ENCODE results near the gene DBR1. TPM values are rescaled to one million over a fixed set of nuclear protein-coding genes. Genes with fewer than 3 reads are reported as not detected.

The DBR1 gene
- total RNA-seq, 1 donor from 2014 or later: 27.3 TPM

DNA sequence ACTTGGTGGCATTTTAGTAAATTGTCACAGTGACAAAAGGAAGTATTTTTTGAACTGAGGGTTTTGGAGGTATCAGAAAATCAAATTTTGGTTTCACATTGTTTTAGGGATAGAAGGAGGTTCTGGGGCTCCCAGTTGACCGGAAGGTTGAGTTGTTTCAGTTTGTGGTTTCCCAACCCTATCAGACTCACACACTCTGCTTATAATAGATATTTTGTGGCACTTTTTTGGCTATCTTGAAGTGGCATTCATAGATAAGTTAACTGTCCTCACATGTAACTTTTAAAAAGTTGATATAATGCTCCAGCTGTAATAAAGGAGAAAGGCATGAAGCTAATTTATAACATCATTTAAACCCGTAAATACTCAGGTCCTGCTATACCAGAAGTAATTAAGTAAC, 25.1 kb upstream of the DBR1 start:
- no peaks in the 10 kb centered on the region for H3K9me3 Mint-ChIP-seq
- H3K4me1 Mint-ChIP-seq: peaks cover 19% of the 10 kb centered on the region
- DNase-seq: no peak
- H3K36me3 Mint-ChIP-seq (ENCODE audit: low read depth): peaks cover 20% of the 10 kb centered on the region
- H3K27me3 Mint-ChIP-seq: no peaks in the 10 kb centered on the region
- intact Hi-C loops (cut with micrococcal nuclease): no loop called here
- H3K4me3 Mint-ChIP-seq: no peak overlapping the region
- no peak overlapping the region for H3K27ac Mint-ChIP-seq

DNA sequence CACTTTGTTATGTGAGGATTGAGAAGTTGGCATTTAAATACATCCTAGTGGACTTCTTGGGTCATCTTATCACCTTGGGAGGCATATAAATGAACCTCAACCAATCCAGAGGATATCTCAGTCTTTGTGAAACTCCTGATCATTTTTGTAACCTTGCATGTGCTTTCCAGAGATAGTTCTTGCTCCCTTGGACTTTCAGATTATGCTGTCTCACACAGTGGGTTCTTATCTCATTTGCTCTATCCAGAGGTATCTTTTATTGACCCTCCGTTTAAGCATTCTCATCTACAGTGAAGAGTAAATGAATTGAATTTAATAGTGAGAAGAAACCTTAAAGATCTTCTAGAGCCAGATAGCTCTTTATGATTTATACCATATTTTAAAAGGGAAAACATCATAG, 22.8 kb upstream of the DBR1 start:
- no peak for DNase-seq
- no peaks in the 10 kb centered on the region for H3K9me3 Mint-ChIP-seq
- peaks cover 12% of the 10 kb centered on the region for H3K4me1 Mint-ChIP-seq
- no peak overlapping the region for H3K4me3 Mint-ChIP-seq
- peaks cover 18% of the 10 kb centered on the region for H3K36me3 Mint-ChIP-seq (ENCODE audit: low read depth)
- no peaks in the 10 kb centered on the region for H3K27me3 Mint-ChIP-seq
- intact Hi-C loops (cut with micrococcal nuclease): no loop called here
- H3K27ac Mint-ChIP-seq: no peak overlapping the region

DNA sequence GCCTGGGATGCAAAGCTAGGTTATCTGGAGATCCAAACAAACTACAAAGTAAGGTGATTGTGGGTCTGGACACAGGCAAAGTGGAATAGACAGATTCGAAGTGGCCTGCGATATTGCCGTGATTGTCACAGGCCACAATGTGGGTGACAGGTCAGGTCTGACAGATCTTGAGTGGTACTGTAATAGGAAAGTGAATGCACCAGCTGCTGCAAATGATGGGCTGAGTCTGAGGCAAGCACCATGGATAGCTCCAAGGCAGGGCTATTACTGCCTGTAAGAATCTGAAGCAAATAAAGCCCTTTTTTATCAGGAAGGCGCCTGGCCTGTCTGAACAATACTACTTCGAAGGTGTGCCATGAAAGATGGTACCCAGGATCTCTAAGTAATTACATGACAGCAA, 22.3 kb upstream of the DBR1 start:
- Mint-ChIP-seq H3K27me3 (no peaks in the 10 kb centered on the region), H3K9me3 (no peaks in the 10 kb centered on the region), H3K27ac (no peak overlapping the region), H3K4me3 (no peak overlapping the region), H3K36me3 (ENCODE audit: low read depth) (peaks cover 19% of the 10 kb centered on the region), H3K4me1 (peaks cover 12% of the 10 kb centered on the region)
- intact Hi-C loops (cut with micrococcal nuclease): no loop called here
- DNase-seq: peak; percentile 69

DNA sequence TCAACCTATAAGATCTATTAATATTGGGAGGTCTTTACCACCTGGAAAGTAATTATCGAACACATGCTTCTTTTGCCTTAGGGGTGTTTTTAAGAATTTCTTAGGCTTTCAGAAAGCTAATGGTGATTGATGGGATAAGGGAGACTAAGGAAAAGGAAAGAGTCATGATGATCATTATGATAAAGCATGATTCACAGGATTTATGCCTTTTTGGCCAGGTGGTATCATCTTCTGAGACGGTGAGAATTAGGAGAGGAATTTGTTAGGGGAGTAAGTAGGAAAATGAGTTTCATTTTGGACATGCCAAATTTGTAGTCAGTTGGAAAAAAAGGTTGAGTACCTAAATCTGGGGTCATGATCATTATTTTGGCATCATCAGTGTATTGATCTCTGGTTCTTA, 21.3 kb upstream of the DBR1 start:
- Mint-ChIP-seq H3K4me1 (peaks cover 16% of the 10 kb centered on the region), H3K4me3 (no peak overlapping the region), H3K9me3 (no peaks in the 10 kb centered on the region), H3K27ac (no peak overlapping the region), H3K36me3 (ENCODE audit: low read depth) (peaks cover 21% of the 10 kb centered on the region), H3K27me3 (no peaks in the 10 kb centered on the region)
- intact Hi-C loops (cut with micrococcal nuclease): no loop called here
- no peak for DNase-seq

DNA sequence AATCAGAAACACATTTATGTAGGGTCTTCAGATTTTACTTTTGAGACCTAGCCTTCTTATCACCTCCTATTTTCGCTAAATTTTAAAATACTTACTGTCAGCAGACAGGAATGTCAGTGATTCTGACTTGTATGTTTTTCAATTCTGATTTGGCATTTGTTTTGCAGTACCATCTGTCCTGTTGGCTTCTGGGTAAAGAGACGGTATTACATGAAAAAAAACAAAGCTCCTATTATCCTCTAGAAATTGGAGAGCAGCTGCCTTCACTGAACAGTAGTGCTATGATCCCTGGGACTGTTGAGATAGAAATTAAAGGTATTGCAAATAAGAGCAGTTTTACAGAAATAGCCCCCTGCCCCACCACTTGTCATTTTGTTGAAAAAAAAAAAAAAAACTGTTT, 20.8 kb upstream of the DBR1 start:
- Mint-ChIP-seq H3K27ac (no peak overlapping the region), H3K4me3 (no peak overlapping the region), H3K36me3 (ENCODE audit: low read depth) (peaks cover 24% of the 10 kb centered on the region), H3K27me3 (no peaks in the 10 kb centered on the region), H3K4me1 (peaks cover 20% of the 10 kb centered on the region), H3K9me3 (no peaks in the 10 kb centered on the region)
- no peak for DNase-seq
- intact Hi-C loops (cut with micrococcal nuclease): no loop called here

DNA sequence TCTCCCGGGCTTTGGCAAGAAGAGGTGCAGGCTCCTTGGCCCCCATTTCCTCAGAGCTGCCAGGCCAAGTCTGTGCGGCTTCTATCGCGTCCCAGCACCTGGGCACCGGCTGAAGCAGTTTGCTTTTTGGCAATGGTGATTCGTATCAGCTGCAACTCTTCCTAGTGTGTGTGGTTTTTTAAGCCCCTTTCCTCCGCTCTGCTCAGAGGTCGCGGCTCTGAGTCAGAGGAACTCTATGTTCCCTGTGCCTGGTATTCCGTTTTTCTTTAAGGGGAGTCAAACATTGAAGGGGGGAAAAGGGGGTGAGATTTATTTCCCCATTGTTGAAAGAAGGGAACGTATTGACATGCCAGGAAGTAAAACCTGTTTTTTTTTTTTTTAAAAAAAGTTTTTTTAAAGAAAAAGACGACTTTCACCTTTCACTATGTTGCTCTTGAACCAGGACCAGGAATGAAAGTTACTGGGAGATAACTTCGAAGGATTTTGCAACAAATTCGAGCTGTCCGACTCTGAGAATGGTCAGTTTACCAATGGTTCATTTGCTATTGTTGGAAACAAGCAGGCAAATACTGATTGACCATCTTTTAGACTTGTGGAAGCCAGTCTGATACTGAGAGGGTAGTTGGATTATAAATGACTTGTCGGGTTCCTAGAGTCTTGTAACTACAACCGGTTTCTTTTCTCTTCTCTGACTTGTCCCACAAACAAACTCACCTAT, 13.5 kb upstream of the DBR1 start:
- peaks cover 16% of the 10 kb centered on the region for H3K27me3 Mint-ChIP-seq
- peaks cover 31% of the 10 kb centered on the region for H3K4me1 Mint-ChIP-seq
- H3K27ac Mint-ChIP-seq: peak overlapping the region; percentile 96
- H3K36me3 Mint-ChIP-seq (ENCODE audit: low read depth): peaks cover 15% of the 10 kb centered on the region
- no peaks in the 10 kb centered on the region for H3K9me3 Mint-ChIP-seq
- intact Hi-C loops (cut with micrococcal nuclease): loop anchor here (5.0 to 10.0 kb wide), 3 partner anchors 44 to 1167 kb away; no protein-coding TSS in a partner anchor
- no peak for DNase-seq
- peak overlapping the region; percentile 92 for H3K4me3 Mint-ChIP-seq

DNA sequence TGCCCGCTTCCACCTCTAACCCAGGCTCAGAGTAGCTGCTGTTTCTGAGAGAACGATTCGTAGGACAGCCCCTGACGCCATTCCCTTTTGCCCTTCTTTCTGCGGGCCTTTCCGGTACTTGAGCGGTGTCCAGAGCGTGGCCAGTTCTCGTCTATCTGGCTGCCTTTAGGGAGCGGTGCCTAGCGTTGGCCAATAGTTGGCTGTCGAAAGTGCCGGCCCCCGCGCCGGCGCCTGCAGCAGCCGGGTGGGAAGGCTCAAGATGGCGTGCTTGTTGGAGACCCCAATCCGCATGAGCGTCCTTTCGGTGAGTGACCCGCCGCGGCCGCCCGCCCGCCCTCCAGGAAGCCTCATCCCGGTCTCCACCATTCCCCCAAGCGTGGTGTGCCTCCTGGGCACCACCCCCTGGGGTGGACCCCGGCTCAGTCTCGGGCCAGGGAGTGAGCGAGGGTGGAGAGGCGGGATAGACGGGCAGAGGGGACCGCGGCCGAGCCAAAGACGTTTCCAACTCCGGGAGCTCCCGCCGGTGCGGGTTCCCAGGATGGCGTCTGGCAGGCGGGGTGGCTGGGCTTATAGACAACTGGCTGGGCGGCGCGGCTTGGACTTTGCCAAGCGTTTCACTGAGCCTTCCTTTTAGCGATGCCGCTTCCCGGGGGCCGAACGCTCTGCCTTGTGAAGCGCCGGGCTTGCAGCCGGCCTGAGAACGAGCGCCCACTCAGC, 12.7 kb upstream of the DBR1 start, which contains the start of gene ARMC8:
ARMC8 (plus strand) TSS at position 6 of the 717 bp plus-strand sequence; CDS start at position 260, 254 bp downstream.
- Mint-ChIP-seq H3K36me3 (ENCODE audit: low read depth) (peaks cover 14% of the 10 kb centered on the region), H3K27me3 (peaks cover 16% of the 10 kb centered on the region), H3K4me1 (peaks cover 31% of the 10 kb centered on the region), H3K4me3 (peak within 1 kb of the TSS; percentile 92), H3K27ac (peak within 1 kb of the TSS; percentile 96), H3K9me3 (no peaks in the 10 kb centered on the region)
- intact Hi-C loops (cut with micrococcal nuclease): loop anchor here (1.0 to 10.0 kb wide), 5 partner anchors 13 to 1167 kb away; partner anchors contain the start of genes DBR1 and NME9
- DNase-seq: no peak

DNA sequence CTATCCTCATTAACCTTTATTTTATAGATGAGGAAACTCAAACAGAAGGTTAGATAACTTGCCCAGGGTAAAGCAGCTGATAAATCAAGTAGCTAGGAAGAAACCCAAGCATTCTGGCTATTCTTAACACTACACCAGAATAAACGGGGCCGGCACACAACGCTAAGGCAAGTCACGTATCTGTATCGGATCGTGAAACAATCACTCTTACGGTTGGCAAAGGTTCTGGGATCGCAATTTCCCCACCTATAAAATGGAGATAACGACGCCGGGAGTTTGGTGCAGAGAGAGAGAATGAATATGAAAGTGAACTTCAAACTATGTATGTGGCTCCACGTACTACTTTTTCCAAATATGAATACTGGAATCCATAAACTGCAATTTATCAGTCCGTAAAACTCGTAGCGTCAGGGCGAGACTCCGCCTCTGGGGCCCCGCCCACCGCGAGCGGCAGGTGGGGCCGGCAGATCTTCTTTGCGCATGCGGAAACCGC, 12.1 kb upstream of the DBR1 start:
- Mint-ChIP-seq H3K9me3 (no peaks in the 10 kb centered on the region), H3K4me1 (peaks cover 31% of the 10 kb centered on the region), H3K27me3 (peaks cover 16% of the 10 kb centered on the region), H3K27ac (peak overlapping the region; percentile 96), H3K4me3 (peak overlapping the region; percentile 92), H3K36me3 (ENCODE audit: low read depth) (peaks cover 12% of the 10 kb centered on the region)
- intact Hi-C loops (cut with micrococcal nuclease): loop anchor here (1.0 to 10.0 kb wide), 5 partner anchors 13 to 1168 kb away; partner anchors contain the start of genes DBR1 and NME9
- peak; percentile 96 for DNase-seq

DNA sequence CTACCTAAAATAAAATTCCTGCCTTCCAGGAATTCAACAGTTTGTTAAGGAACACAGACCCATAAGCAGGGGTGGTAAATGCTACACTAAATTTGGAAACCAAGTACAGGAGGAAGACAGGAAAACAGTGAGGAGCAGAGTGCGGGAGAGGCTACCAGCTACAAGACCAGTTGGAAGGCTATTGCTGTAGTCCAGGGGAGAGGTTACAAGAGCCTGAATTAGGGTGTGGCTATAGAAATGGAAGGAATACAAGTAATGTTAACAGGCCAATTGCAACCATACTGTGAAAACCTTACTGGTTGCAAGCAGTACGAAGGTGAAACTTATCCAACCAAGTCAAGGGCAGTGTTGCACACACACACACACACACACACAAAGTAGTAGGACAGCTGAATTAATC, 11.5 kb upstream of the DBR1 start:
- H3K27ac Mint-ChIP-seq: no peak overlapping the region
- H3K4me3 Mint-ChIP-seq: peak overlapping the region; percentile 92
- intact Hi-C loops (cut with micrococcal nuclease): loop anchor here (5.0 to 10.0 kb wide), 3 partner anchors 46 to 1169 kb away; no protein-coding TSS in a partner anchor

DNA sequence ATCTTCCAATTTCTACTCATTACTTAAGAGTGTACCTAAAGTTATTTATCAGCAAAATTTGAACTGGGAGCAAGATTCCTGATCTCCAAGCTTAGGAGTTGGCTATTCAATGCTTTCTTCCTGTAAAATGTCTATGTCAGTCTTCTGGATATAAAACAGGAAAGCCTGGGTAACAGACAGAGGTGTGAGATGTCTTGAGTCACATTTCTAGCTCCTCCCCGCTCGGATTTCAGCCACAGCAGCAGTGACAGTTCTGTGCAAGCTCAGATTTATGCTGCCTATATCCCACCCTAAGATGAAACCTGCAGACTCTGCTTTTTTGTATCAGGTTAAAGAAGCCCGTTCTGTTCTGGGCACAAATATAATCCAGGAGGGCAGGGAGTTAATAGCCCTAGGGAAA, 10.3 kb upstream of the DBR1 start:
- Mint-ChIP-seq H3K4me1 (peaks cover 28% of the 10 kb centered on the region), H3K9me3 (no peaks in the 10 kb centered on the region), H3K27me3 (peaks cover 23% of the 10 kb centered on the region), H3K27ac (no peak overlapping the region), H3K4me3 (no peak overlapping the region), H3K36me3 (ENCODE audit: low read depth) (peaks cover 4% of the 10 kb centered on the region)
- intact Hi-C loops (cut with micrococcal nuclease): loop anchor here (5.0 to 10.0 kb wide), 4 partner anchors 47 to 1170 kb away; partner anchors contain the start of gene CEP70
- no peak for DNase-seq

More for the DNA sequence above, 11.5 kb upstream of the DBR1 start:
- H3K9me3 Mint-ChIP-seq: no peaks in the 10 kb centered on the region
- DNase-seq: peak; percentile 54
- H3K36me3 Mint-ChIP-seq (ENCODE audit: low read depth): peaks cover 7% of the 10 kb centered on the region
- peaks cover 16% of the 10 kb centered on the region for H3K27me3 Mint-ChIP-seq
- H3K4me1 Mint-ChIP-seq: peaks cover 27% of the 10 kb centered on the region

DNA sequence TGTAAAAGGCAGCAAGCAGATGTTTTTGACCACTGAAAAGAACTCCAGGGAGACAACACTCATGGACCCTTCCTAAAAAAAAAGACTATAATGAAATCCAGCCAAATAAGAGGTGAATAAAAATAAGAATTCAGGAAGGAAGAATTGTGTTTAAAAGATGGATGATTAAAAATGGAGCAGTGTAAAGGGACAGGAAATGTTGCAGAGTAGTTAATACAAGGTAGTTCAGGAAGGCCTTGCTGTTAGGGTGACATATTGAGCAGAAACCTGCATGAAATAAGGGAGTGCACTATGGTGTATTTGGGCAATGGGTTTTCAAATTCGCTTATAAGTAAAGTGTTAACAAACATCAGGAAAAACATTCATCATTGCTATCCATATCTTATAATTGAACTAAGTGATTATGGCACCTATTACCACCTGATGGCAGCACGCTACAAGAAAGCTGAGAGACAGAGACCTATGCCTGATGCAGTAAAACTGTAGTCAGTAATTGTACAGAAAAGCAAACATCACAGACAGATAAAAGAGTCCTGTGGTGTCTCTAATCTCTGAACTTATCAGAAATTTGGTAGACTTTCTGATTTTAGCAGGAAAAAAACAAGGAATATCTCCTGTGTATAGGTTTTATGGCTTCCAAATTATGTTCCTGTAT, 5.8 kb upstream of the DBR1 start:
- peak; percentile 78 for DNase-seq
- intact Hi-C loops (cut with micrococcal nuclease): loop anchor here (1.0 to 10.0 kb wide), 4 partner anchors 168 to 1174 kb away; partner anchors contain the start of genes CEP70 and MRAS
- no peaks in the 10 kb centered on the region for H3K9me3 Mint-ChIP-seq
- H3K4me1 Mint-ChIP-seq: peaks cover 5% of the 10 kb centered on the region
- peaks cover 25% of the 10 kb centered on the region for H3K27me3 Mint-ChIP-seq
- H3K27ac Mint-ChIP-seq: no peak overlapping the region
- no peak overlapping the region for H3K4me3 Mint-ChIP-seq
- no peaks in the 10 kb centered on the region for H3K36me3 Mint-ChIP-seq (ENCODE audit: low read depth)

DNA sequence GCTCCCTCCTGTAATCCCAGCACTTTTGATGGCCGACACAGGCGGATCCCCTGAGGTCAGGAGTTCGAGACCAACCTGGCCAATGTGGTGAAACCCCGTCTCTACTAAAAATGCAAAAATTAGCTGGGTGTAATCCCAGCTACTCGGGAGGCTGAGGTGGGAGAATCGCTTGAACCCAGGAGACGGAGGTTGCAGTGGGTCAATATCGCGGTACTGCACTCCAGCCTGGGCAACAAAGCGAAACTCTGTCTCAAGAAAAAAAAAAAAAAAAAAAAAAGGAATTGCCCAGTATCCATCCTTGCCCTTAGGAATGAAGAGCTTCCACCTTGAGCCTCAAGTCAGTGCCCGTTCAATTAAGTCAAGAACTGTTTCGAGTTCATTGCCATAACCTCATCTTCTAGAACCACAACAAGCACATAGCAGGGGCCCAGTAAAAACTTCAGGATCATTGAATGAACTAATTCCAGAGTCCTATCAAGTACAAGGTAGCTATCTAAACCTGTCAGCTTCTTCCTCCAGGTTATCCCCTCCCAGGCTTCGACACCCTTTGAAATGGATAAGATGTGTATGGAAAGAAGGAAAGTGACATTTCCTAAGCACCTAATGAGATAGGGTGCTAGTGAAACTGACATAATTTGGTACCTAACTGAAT, 826 bp downstream of the DBR1 start:
- intact Hi-C loops (cut with micrococcal nuclease): loop anchor here (1.0 to 5.0 kb wide), 4 partner anchors 13 to 661 kb away; partner anchors contain the start of genes ARMC8, DZIP1L and PIK3CB
- Mint-ChIP-seq H3K27ac (peak overlapping the region; percentile 94), H3K9me3 (no peaks in the 10 kb centered on the region), H3K27me3 (no peaks in the 10 kb centered on the region), H3K36me3 (ENCODE audit: low read depth) (peaks cover 23% of the 10 kb centered on the region), H3K4me1 (peaks cover 29% of the 10 kb centered on the region), H3K4me3 (peak overlapping the region; percentile 98)
- peak; percentile 62 for DNase-seq

DNA sequence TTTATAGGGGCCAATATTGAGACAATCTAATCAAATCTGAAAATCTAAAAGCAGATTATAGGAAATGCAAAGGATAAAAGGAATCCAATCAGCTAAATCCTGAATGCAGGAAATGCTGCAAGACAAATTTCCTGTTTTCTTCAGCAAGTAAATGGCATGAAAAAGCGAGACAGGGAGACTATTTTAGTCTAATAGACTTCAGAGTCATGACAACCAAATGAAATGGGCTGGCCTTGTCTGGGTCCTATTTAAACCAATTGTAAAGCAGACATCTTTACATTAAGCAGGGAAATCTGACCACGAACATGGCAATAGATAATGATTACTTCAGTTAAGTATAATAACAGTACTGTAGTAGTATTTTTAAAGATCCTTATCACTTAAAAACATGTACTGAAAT, 2.1 kb downstream of the DBR1 start:
- Mint-ChIP-seq H3K36me3 (ENCODE audit: low read depth) (peaks cover 24% of the 10 kb centered on the region), H3K4me3 (peak overlapping the region; percentile 50), H3K9me3 (no peaks in the 10 kb centered on the region), H3K4me1 (peaks cover 29% of the 10 kb centered on the region), H3K27ac (peak overlapping the region; percentile 37), H3K27me3 (no peaks in the 10 kb centered on the region)
- DNase-seq: no peak
- intact Hi-C loops (cut with micrococcal nuclease): loop anchor here (5.0 kb wide), 1 partner anchor 105 kb away; no protein-coding TSS in a partner anchor

All from activated CD4-positive, alpha-beta T cell treated with anti-CD3 and anti-CD28 coated beads, Interleukin-2, amount 10 ng/mL, durations not matched to agents 24 days and 14 days (primary cell).